HT-29 (cell line): ENCODE results near the gene CHMP4A. TPM values are rescaled to one million over a fixed set of nuclear protein-coding genes. Genes with fewer than 3 reads are reported as not detected.

ENCODE experiments used
- small RNA-seq: library from RNA; depleted of rRNA; stranded (forward); fragments of <200 nt; gene quantifications from one replicate; pipeline ENCODE3, GENCODE V24; 2014
- total RNA-seq: library from RNA; depleted of rRNA; stranded (reverse); fragments of >200 nt; shearing (Covaris generic); gene quantifications from 2 replicates; pipeline ENCODE4 v1.2.3, GENCODE V29; 2014; rRNA removed

Gene CHMP4A
- total RNA-seq, 1 experiment from 2014 or later: 18.8 TPM

Small RNA genes lying within 50 kb of the gene (small RNA-seq; reads per million reads assigned to genes)
- gene AL136295.4: not detected
- gene CHMP4A: not detected
- not detected for gene IPO4
- gene IRF9: not detected
- gene MDP1: not detected

Other genes starting within 250 kb of the CHMP4A start
- gene DHRS4L2, start 224.6 kb downstream of the CHMP4A start, total RNA-seq: 29.2 and 35.7 TPM in 2 replicates
- 1.1 TPM in 2 replicates for gene CARMIL3, start 161.5 kb downstream of the CHMP4A start, total RNA-seq
- gene CPNE6, start 141.9 kb downstream of the CHMP4A start, total RNA-seq: not detected in 2 replicates
- gene PCK2, start 119.2 kb downstream of the CHMP4A start, total RNA-seq: 30.5 and 36.1 TPM in 2 replicates
- 75.8 and 81.2 TPM in 2 replicates for gene DCAF11, start 98.7 kb downstream of the CHMP4A start, total RNA-seq
- gene NRL, start 98.5 kb downstream of the CHMP4A start, total RNA-seq: 4.5 and 6.5 TPM in 2 replicates
- gene FITM1, start 82.8 kb downstream of the CHMP4A start, total RNA-seq: 0.13 and 0.74 TPM in 2 replicates
- 164 and 172 TPM in 2 replicates for gene PSME1, start 77.3 kb downstream of the CHMP4A start, total RNA-seq
- gene EMC9, start 71.9 kb downstream of the CHMP4A start, total RNA-seq: 52.4 and 63.9 TPM in 2 replicates
- gene PSME2, start 66.9 kb downstream of the CHMP4A start, total RNA-seq: 175 and 210 TPM in 2 replicates
- gene RNF31, start 66.0 kb downstream of the CHMP4A start, total RNA-seq: 62.3 and 67.8 TPM in 2 replicates
- gene IRF9, start 52.2 kb downstream of the CHMP4A start, total RNA-seq: 49.6 and 69.8 TPM in 2 replicates
- gene REC8, start 41.4 kb downstream of the CHMP4A start, total RNA-seq: 3.4 and 14.0 TPM in 2 replicates
- 110 and 182 TPM in 2 replicates for gene IPO4, start 24.7 kb downstream of the CHMP4A start, total RNA-seq
- gene TM9SF1, start 18.0 kb downstream of the CHMP4A start, total RNA-seq: 41.4 and 44.4 TPM in 2 replicates
- not detected in 2 replicates for gene TSSK4, start 7.8 kb downstream of the CHMP4A start, total RNA-seq
- 9.8 and 16.3 TPM in 2 replicates for gene MDP1, start 2.6 kb upstream of the CHMP4A start, total RNA-seq
- gene NEDD8, start 18.9 kb upstream of the CHMP4A start, total RNA-seq: 104 and 143 TPM in 2 replicates
- gene GMPR2, start 19.4 kb upstream of the CHMP4A start, total RNA-seq: 37.3 and 40.6 TPM in 2 replicates
- gene TINF2, start 29.1 kb upstream of the CHMP4A start, total RNA-seq: 29.1 and 35.9 TPM in 2 replicates
- gene TGM1, start 49.7 kb upstream of the CHMP4A start, total RNA-seq: 2.2 and 2.8 TPM in 2 replicates
- 32.1 and 34.4 TPM in 2 replicates for gene RABGGTA, start 58.1 kb upstream of the CHMP4A start, total RNA-seq
- gene DHRS1, start 86.3 kb upstream of the CHMP4A start, total RNA-seq: 19.7 and 20.1 TPM in 2 replicates
- 26.8 and 27.7 TPM in 2 replicates for gene NOP9, start 86.4 kb upstream of the CHMP4A start, total RNA-seq
- 0.31 and 2.3 TPM in 2 replicates for gene CIDEB, start 94.5 kb upstream of the CHMP4A start, total RNA-seq
- 13.3 and 16.5 TPM in 2 replicates for gene LTB4R2, start 96.7 kb upstream of the CHMP4A start, total RNA-seq
- 9.8 and 10.6 TPM in 2 replicates for gene LTB4R, start 98.0 kb upstream of the CHMP4A start, total RNA-seq
- 1.6 and 2.9 TPM in 2 replicates for gene ADCY4, start 121.6 kb upstream of the CHMP4A start, total RNA-seq
- 20.7 and 24.9 TPM in 2 replicates for gene RIPK3, start 126.5 kb upstream of the CHMP4A start, total RNA-seq
- 2.9 and 4.3 TPM in 2 replicates for gene NFATC4, start 154.7 kb upstream of the CHMP4A start, total RNA-seq
- gene NYNRIN, start 185.5 kb upstream of the CHMP4A start, total RNA-seq: 21.3 and 25.1 TPM in 2 replicates
- gene CBLN3, start 216.2 kb upstream of the CHMP4A start, total RNA-seq: 0.70 and 2.5 TPM in 2 replicates
- 60.6 and 72.2 TPM in 2 replicates for gene KHNYN, start 216.5 kb upstream of the CHMP4A start, total RNA-seq
- 25.5 and 32.6 TPM in 2 replicates for gene SDR39U1, start 229.3 kb upstream of the CHMP4A start, total RNA-seq